Panc1 (cell line): ENCODE measurements around the gene GOLGA6L24. TPM values are rescaled to one million over a fixed set of nuclear protein-coding genes. Genes with fewer than 3 reads are reported as not detected.
"Not testable (repeated sequence)": the region's sequence is repeated elsewhere in the genome, so short reads cannot be mapped to it uniquely, and the experiment has no call there.

Experiments used
- ATAC-seq: fragments of 200-7000 bp; cut with Tn5 transposase; 2 replicates; pipeline ENCODE4 v1.9.1; 2020; ENCODE audit warnings: mild to moderate bottlenecking, moderate library complexity
- Bru-seq: library from RNA; stranded (reverse); fragments of 400-500 nt; gene quantifications from one replicate; lab custom pipeline; 2021; lab: Mats Ljungman, UMichigan
- BruChase-seq, 2 experiments: library from RNA; stranded (reverse); fragments of 400-500 nt; gene quantifications; one replicate each; lab custom pipeline; 2021; lab: Mats Ljungman, UMichigan
- BruUV-seq: library from RNA; stranded (reverse); fragments of 400-500 nt; replicated peaks from 2 replicates; lab custom pipeline; 2021; lab: Mats Ljungman, UMichigan
- CTCF ChIA-PET: fragments of 300-600 bp; sonication (Branson Sonifier 250); formaldehyde crosslinking; loops from one replicate; lab custom pipeline; 2022; ENCODE audit warnings: antibody characterized with exemption; lab: Charles Lee
- POLR2A ChIA-PET: fragments of 300-600 bp; sonication (Branson Sonifier 250); formaldehyde crosslinking; loops from one replicate; lab custom pipeline; 2022; ENCODE audit warnings: antibody characterized with exemption; lab: Charles Lee
- DNase-seq: peaks from one replicate; pipeline ENCODE4 v3.0.0-alpha.2; 2010; ENCODE audit warnings: low read depth, low spot score
- H3K27ac ChIP-seq: 2 replicates; pipeline ENCODE4 v1.5.1; 2011; ENCODE audit warnings: mild to moderate bottlenecking, low read length, inconsistent platforms
- H3K27me3 ChIP-seq: fragments of 200-500 bp; sonication (Bioruptor generic); 2 replicates; pipeline ENCODE4 v1.6.0; 2014; ENCODE audit warnings: low read length, inconsistent platforms; ENCODE audit not compliant: control insufficient read depth, insufficient read depth
- H3K36me3 ChIP-seq: fragments of 200-500 bp; sonication (Bioruptor generic); 2 replicates; pipeline ENCODE4 v1.5.1; 2014; ENCODE audit warnings: inconsistent platforms, mild to moderate bottlenecking, low read length, moderate library complexity; ENCODE audit not compliant: control insufficient read depth, insufficient read depth
- H3K4me1 ChIP-seq: 2 replicates; pipeline ENCODE4 v1.5.1; 2011; ENCODE audit warnings: inconsistent platforms, mild to moderate bottlenecking, low read length, moderate library complexity; ENCODE audit not compliant: control insufficient read depth, insufficient read depth
- H3K4me3 ChIP-seq, 2 experiments: 2 replicates each; pipeline ENCODE4 v1.5.1; 2011 to 2012; ENCODE audit warnings: low read depth in 2 of 2, low read length in 2 of 2, mild to moderate bottlenecking in 2 of 2, inconsistent platforms in 1 of 2, moderate library complexity in 1 of 2
- H3K9me3 ChIP-seq: fragments of 200-500 bp; sonication (Bioruptor generic); 2 replicates; pipeline ENCODE4 v1.5.1; 2014; ENCODE audit warnings: low read depth, mild to moderate bottlenecking, inconsistent platforms, low read length, moderate library complexity; ENCODE audit not compliant: control insufficient read depth, insufficient read depth
- in situ Hi-C: cut with HindIII; loops from 2 replicates; pipeline ENCODE4 v1.10.0; 2016; ENCODE audit warnings: low sequenced_read_pairs, low pct_unique_long_range_greater_than_20kb
- intact Hi-C: fragments of 100-400 bp; cut with micrococcal nuclease; formaldehyde crosslinking; loops from one replicate; pipeline ENCODE4 v1.10.0; 2022; ENCODE audit not compliant: unreplicated experiment
- long read RNA-seq: library from polyadenylated mRNA; unstranded; transcript quantifications from one replicate; pipeline ENCODE4 v2.0.0, GENCODE V29; 2021; ENCODE audit not compliant: unreplicated experiment
- polyA plus RNA-seq: library from polyadenylated mRNA; unstranded; fragments of >200 nt; gene quantifications from one replicate; pipeline ENCODE4 v1.2.1, GENCODE V29; 2012; ENCODE audit warnings: missing spikeins; ENCODE audit not compliant: insufficient read length
- total RNA-seq: library from RNA; stranded (reverse); gene quantifications from one replicate; pipeline ENCODE4 v1.2.1, GENCODE V29; 2021; ENCODE audit not compliant: unreplicated experiment

Gene GOLGA6L24
- not detected for total RNA-seq
- not detected for polyA plus RNA-seq
- not detected for Bru-seq, nascent RNA
- BruChase-seq, experiment 1, labeled RNA remaining after a 2-hour chase = not detected
- BruChase-seq, experiment 2, labeled RNA remaining after a 6-hour chase = not detected
- long read RNA-seq = 0 reads

GRCh38 chr15:28357984-28358383, at the start of gene GOLGA6L24:
Gene GOLGA6L24, minus strand, starts transcription at chr15:28358084. Its CDS starts 61 bp downstream, at chr15:28358023.
- ATAC-seq, H3K36me3 ChIP-seq, H3K27ac ChIP-seq, in situ Hi-C loops, intact Hi-C loops, H3K27me3 ChIP-seq, H3K9me3 ChIP-seq, POLR2A ChIA-PET, H3K4me3 ChIP-seq, H3K4me1 ChIP-seq, CTCF ChIA-PET, BruUV-seq, DNase-seq: not testable (repeated sequence)

GRCh38 chr15:28402774-28403435, 45.0 kb upstream of the GOLGA6L24 start:
- POLR2A ChIA-PET, in situ Hi-C loops, H3K36me3 ChIP-seq, H3K27ac ChIP-seq, intact Hi-C loops, H3K4me3 ChIP-seq, H3K4me1 ChIP-seq, ATAC-seq, H3K27me3 ChIP-seq, H3K9me3 ChIP-seq, CTCF ChIA-PET, DNase-seq, BruUV-seq: not testable (repeated sequence)

- intact Hi-C loops, H3K27me3 ChIP-seq, H3K4me3 ChIP-seq, in situ Hi-C loops, H3K4me1 ChIP-seq, H3K27ac ChIP-seq, CTCF ChIA-PET, H3K36me3 ChIP-seq, H3K9me3 ChIP-seq, DNase-seq, BruUV-seq, POLR2A ChIA-PET: not testable (repeated sequence)
- ATAC-seq = 0 out of 2 replicates have a peak, but pooled peaks have one; percentile 48
These were observed 38.1 kb upstream of the GOLGA6L24 start for GRCh38 chr15:28396022-28396421.

GRCh38 chr15:28380053-28380452, 22.2 kb upstream of the GOLGA6L24 start:
- H3K27me3 ChIP-seq, H3K4me1 ChIP-seq, H3K36me3 ChIP-seq, H3K27ac ChIP-seq, DNase-seq, BruUV-seq, ATAC-seq, H3K4me3 ChIP-seq, POLR2A ChIA-PET, H3K9me3 ChIP-seq, CTCF ChIA-PET, in situ Hi-C loops, intact Hi-C loops: not testable (repeated sequence)

- in situ Hi-C loops, DNase-seq, H3K27ac ChIP-seq, H3K4me1 ChIP-seq, intact Hi-C loops, BruUV-seq, POLR2A ChIA-PET, H3K4me3 ChIP-seq, CTCF ChIA-PET, H3K27me3 ChIP-seq, H3K9me3 ChIP-seq, ATAC-seq, H3K36me3 ChIP-seq: not testable (repeated sequence)
These were observed 20.5 kb upstream of the GOLGA6L24 start, which contains the start of gene GOLGA8F for GRCh38 chr15:28378364-28378763. Gene GOLGA8F, plus strand, starts transcription at chr15:28378664. Its CDS starts 98 bp downstream, at chr15:28378762.

GRCh38 chr15:28365502-28365901, 7.6 kb upstream of the GOLGA6L24 start:
- H3K27ac ChIP-seq, BruUV-seq, ATAC-seq, in situ Hi-C loops, H3K4me3 ChIP-seq, DNase-seq, CTCF ChIA-PET, POLR2A ChIA-PET, H3K36me3 ChIP-seq, H3K27me3 ChIP-seq, H3K9me3 ChIP-seq, intact Hi-C loops, H3K4me1 ChIP-seq: not testable (repeated sequence)

- CTCF ChIA-PET, H3K9me3 ChIP-seq, POLR2A ChIA-PET, H3K27me3 ChIP-seq, H3K36me3 ChIP-seq, H3K4me1 ChIP-seq, BruUV-seq, ATAC-seq, in situ Hi-C loops, H3K27ac ChIP-seq, DNase-seq, intact Hi-C loops: not testable (repeated sequence)
- peak within 1 kb of the TSS; percentile 43 to 55 for H3K4me3 ChIP-seq
These were observed 35.7 kb downstream of the GOLGA6L24 start, which contains the start of gene HERC2 for GRCh38 chr15:28322129-28322588. Gene HERC2, minus strand, starts transcription at chr15:28322179. Its CDS starts 746 bp downstream, at chr15:28321433.
